Glutamatergic neuron (in vitro differentiated cells): Measurements from ENCODE around the gene SH2D4B. TPM values are rescaled to one million over a fixed set of nuclear protein-coding genes. Genes with fewer than 3 reads are reported as not detected.
A peak's percentile ranks its signal among the peaks of the same experiment; 100 is the strongest.

Experiments used
- DNase-seq: peaks from one replicate; pipeline ENCODE4 v3.0.0; 2022
- H3K27ac Mint-ChIP-seq: one replicate; pipeline ENCODE4 v1.8.0; 2020; ENCODE audit warnings: mild to moderate bottlenecking, mixed read lengths, inconsistent platforms; ENCODE audit not compliant: unreplicated experiment
- H3K27me3 Mint-ChIP-seq: one replicate; pipeline ENCODE4 v1.8.0; 2020; ENCODE audit warnings: mild to moderate bottlenecking, moderate library complexity, mixed read lengths, inconsistent platforms; ENCODE audit not compliant: unreplicated experiment
- H3K36me3 Mint-ChIP-seq: one replicate; pipeline ENCODE4 v1.8.0; 2020; ENCODE audit warnings: mild to moderate bottlenecking, mixed read lengths, inconsistent platforms; ENCODE audit not compliant: unreplicated experiment
- H3K4me1 Mint-ChIP-seq: one replicate; pipeline ENCODE4 v1.8.0; 2020; ENCODE audit warnings: mild to moderate bottlenecking, low read depth, mixed read lengths, inconsistent platforms; ENCODE audit not compliant: unreplicated experiment
- H3K4me3 Mint-ChIP-seq: one replicate; pipeline ENCODE4 v1.8.0; 2020; ENCODE audit warnings: mild to moderate bottlenecking, mixed read lengths, inconsistent platforms; ENCODE audit not compliant: unreplicated experiment
- H3K9me3 Mint-ChIP-seq: one replicate; pipeline ENCODE4 v1.8.0; 2020; ENCODE audit warnings: mild to moderate bottlenecking, moderate library complexity, mixed read lengths, inconsistent platforms; ENCODE audit not compliant: unreplicated experiment
- CTCF ChIP-seq: fragments of 200-600 bp; sonication (generic); IDR thresholded peaks from one replicate; pipeline ENCODE4 v1.5.0; 2021; ENCODE audit not compliant: partially characterized antibody, unreplicated experiment
- long read RNA-seq: library from polyadenylated mRNA; unstranded; transcript quantifications from one replicate; pipeline ENCODE4 v2.0.0, GENCODE V29; 2020; ENCODE audit not compliant: unreplicated experiment
- total RNA-seq: library from RNA; stranded (reverse); fragmentation: NEBNext Ultra II Directional; extraction: Animal tissue kit (Norgen Biotek cat#: 25700); gene quantifications from one replicate; pipeline ENCODE4 v1.2.1, GENCODE V29; 2021; ENCODE audit not compliant: unreplicated experiment

The SH2D4B gene
- 0.12 TPM for total RNA-seq
- long read RNA-seq = 0 reads

DNA sequence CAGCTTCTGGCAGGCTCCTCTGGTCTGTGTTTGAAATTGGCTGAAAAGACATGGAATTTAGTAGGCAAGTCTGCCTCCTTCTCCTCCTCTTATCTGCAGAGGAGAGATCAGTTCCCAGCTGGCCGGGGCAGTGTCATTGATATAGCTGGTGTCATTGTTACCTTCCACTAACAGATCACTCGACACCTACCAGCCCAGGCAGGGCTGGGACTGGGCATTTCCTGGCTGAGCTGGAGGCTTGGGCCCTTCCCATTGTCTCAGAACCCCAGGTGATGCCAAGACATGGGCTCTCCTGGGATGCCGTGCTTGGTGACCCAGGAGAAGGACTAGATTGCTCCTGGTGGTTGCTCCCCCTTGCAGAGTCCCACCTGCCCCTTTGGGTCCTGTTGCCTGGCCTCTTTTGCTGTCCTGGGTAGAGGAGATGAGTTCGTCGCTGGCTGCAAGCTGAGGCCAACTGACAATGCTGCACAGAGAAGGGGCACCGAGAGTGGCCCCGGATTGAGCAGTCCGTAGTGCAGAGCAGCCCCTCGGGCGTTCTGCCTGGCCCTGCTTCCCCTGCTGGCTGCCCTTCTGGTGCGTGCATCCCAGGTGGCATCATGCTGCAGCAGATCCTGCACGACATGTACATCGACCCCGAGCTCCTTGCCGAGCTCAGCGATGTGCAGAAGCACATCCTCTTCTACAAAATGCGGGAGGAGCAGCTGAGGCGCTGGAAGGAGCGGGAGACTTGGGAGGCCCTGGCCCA lies at the start of gene SH2D4B:
TSS of gene SH2D4B (plus strand) at position 167 of the 745 bp plus-strand sequence. CDS start at position 597, 430 bp downstream.
- Mint-ChIP-seq H3K4me1 (peaks cover 14% of the 10 kb centered on the region), H3K27me3 (peaks cover 2% of the 10 kb centered on the region), H3K4me3 (peak within 1 kb of the TSS; percentile 49), H3K9me3 (peaks cover 5% of the 10 kb centered on the region), H3K27ac (no peak within 1 kb of the TSS), H3K36me3 (peaks cover 4% of the 10 kb centered on the region)
- DNase-seq = no peak
- TF ChIP-seq CTCF = no peak

DNA sequence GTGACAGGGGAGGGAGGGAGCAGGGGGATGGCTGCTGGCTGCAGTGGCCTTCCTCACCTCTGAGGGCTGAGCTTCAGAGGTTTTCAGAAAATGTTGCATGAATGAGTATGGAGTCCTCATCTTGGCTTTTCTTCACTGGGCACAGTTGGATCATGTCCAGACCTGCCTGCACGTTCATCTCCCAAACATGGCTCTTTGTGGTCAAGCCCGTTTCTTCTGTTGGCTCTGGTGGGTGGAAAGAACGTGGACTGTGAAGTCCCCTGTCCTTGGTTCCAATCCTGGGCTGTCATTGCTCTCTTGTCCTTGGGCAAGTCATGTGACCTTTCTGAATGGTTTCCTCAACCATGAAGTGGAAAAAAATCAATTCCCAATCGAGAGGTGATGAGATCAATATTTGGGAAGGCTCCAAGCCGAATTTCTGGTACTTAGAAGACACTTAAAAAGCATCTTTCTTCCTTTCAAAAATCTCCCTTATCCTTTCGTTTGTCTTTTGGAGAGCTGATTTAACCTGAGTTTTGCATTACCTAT lies 49.1 kb upstream of the SH2D4B start:
- Mint-ChIP-seq H3K27ac (no peak overlapping the region), H3K9me3 (peaks cover 14% of the 10 kb centered on the region)

GRCh38 chr10:80489371-80490112 lies 48.2 kb upstream of the SH2D4B start:
- TF ChIP-seq CTCF = no peak
- Mint-ChIP-seq H3K36me3 (peaks cover 15% of the 10 kb centered on the region), H3K4me1 (peaks cover 42% of the 10 kb centered on the region), H3K4me3 (no peak overlapping the region), H3K27me3 (peaks cover 3% of the 10 kb centered on the region), H3K9me3 (peaks cover 13% of the 10 kb centered on the region), H3K27ac (no peak overlapping the region)
- no peak for DNase-seq

More for the DNA sequence above, 49.1 kb upstream of the SH2D4B start:
- H3K27me3 Mint-ChIP-seq = peaks cover 3% of the 10 kb centered on the region
- no peak for DNase-seq
- peaks cover 38% of the 10 kb centered on the region for H3K4me1 Mint-ChIP-seq
- TF ChIP-seq CTCF = no peak
- H3K4me3 Mint-ChIP-seq = no peak overlapping the region
- peaks cover 15% of the 10 kb centered on the region for H3K36me3 Mint-ChIP-seq

- no peak overlapping the region for H3K27ac Mint-ChIP-seq
- no peak for TF ChIP-seq CTCF
- peaks cover 28% of the 10 kb centered on the region for H3K4me1 Mint-ChIP-seq
- DNase-seq = no peak
- peaks cover 3% of the 10 kb centered on the region for H3K27me3 Mint-ChIP-seq
- peaks cover 11% of the 10 kb centered on the region for H3K9me3 Mint-ChIP-seq
- H3K36me3 Mint-ChIP-seq = peaks cover 24% of the 10 kb centered on the region
- no peak overlapping the region for H3K4me3 Mint-ChIP-seq
These were observed 46.2 kb upstream of the SH2D4B start for GRCh38 chr10:80491251-80492102.
